HL-60 (cell line): ENCODE data around the gene FBRS.
"Not testable (repeated sequence)": the region's sequence is repeated elsewhere in the genome, so short reads cannot be mapped to it uniquely, and the experiment has no call there.

ENCODE experiments used
- DNase-seq, 2 experiments: peaks; one replicate each; pipeline ENCODE4 v3.0.0-alpha.2; 2010 to 2020; ENCODE audit warnings: low read depth in 1 of 2, low spot score in 1 of 2
- H3K27ac ChIP-seq: fragments of 250-450 bp; sonication (Bioruptor Pico); replicated peaks from 2 replicates; pipeline ENCODE4 v1.5.1; 2020; ENCODE audit warnings: mild to moderate bottlenecking, moderate library complexity
- H3K27me3 ChIP-seq: fragments of 250-450 bp; sonication (Bioruptor Pico); 2 replicates; pipeline ENCODE4 v1.5.1; 2021; ENCODE audit warnings: mild to moderate bottlenecking, moderate library complexity; ENCODE audit not compliant: insufficient read depth, poor library complexity, severe bottlenecking
- H3K4me3 ChIP-seq: replicated peaks from 2 replicates; pipeline ENCODE4 v1.5.1; 2011; ENCODE audit warnings: mild to moderate bottlenecking, control low read depth, low read length; ENCODE audit not compliant: insufficient read depth
- GABPA ChIP-seq: IDR thresholded peaks from 2 replicates; pipeline ENCODE4 v1.6.1; 2012; ENCODE audit warnings: low read depth
- POLR2AphosphoS5 ChIP-seq: IDR thresholded peaks from 2 replicates; pipeline ENCODE4 v1.6.1; 2012; ENCODE audit warnings: low read depth
- SPI1 ChIP-seq: IDR thresholded peaks from 2 replicates; pipeline ENCODE4 v1.6.1; 2012; ENCODE audit warnings: low read depth, mild to moderate bottlenecking, borderline replicate concordance
- TF ChIP-seq, protein P1 (sequence below): IDR thresholded peaks from 2 replicates; pipeline ENCODE4 v1.6.1; 2012; ENCODE audit warnings: low read depth; ENCODE audit not compliant: insufficient replicate concordance
- TF ChIP-seq, protein P2 (sequence below): IDR thresholded peaks from one replicate; pipeline ENCODE4 v1.5.1; 2011; ENCODE audit warnings: low read length, control low read depth, inconsistent platforms; ENCODE audit not compliant: insufficient read depth

The FBRS gene

DNA sequence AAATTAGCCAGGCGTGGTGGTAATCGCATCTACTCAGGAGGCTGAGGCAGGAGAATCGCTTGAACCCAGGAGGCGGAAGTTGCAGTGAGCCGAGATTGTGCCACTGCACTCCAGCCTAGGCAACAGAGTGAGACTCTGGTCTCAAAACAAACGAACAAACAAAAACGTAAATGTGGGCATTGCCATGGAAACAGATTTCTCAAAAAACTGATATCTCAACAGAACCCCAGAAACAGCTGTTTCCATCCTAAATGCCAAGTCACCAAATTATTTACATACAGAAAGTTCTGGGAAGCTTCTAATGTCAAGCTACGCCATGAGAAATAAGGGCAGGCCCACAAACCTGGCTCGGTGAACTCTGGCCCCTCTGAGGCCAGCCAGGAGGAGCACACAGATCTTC lies 32.0 kb upstream of the FBRS start:
- H3K27ac ChIP-seq = no peak overlapping the region
- no peak overlapping the region for H3K4me3 ChIP-seq
- DNase-seq = no peak
- H3K27me3 ChIP-seq = no peaks in the 10 kb centered on the region
- no peak for TF ChIP-seq GABPA
- TF ChIP-seq, protein P1, sequence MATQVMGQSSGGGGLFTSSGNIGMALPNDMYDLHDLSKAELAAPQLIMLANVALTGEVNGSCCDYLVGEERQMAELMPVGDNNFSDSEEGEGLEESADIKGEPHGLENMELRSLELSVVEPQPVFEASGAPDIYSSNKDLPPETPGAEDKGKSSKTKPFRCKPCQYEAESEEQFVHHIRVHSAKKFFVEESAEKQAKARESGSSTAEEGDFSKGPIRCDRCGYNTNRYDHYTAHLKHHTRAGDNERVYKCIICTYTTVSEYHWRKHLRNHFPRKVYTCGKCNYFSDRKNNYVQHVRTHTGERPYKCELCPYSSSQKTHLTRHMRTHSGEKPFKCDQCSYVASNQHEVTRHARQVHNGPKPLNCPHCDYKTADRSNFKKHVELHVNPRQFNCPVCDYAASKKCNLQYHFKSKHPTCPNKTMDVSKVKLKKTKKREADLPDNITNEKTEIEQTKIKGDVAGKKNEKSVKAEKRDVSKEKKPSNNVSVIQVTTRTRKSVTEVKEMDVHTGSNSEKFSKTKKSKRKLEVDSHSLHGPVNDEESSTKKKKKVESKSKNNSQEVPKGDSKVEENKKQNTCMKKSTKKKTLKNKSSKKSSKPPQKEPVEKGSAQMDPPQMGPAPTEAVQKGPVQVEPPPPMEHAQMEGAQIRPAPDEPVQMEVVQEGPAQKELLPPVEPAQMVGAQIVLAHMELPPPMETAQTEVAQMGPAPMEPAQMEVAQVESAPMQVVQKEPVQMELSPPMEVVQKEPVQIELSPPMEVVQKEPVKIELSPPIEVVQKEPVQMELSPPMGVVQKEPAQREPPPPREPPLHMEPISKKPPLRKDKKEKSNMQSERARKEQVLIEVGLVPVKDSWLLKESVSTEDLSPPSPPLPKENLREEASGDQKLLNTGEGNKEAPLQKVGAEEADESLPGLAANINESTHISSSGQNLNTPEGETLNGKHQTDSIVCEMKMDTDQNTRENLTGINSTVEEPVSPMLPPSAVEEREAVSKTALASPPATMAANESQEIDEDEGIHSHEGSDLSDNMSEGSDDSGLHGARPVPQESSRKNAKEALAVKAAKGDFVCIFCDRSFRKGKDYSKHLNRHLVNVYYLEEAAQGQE = no peak

DNA sequence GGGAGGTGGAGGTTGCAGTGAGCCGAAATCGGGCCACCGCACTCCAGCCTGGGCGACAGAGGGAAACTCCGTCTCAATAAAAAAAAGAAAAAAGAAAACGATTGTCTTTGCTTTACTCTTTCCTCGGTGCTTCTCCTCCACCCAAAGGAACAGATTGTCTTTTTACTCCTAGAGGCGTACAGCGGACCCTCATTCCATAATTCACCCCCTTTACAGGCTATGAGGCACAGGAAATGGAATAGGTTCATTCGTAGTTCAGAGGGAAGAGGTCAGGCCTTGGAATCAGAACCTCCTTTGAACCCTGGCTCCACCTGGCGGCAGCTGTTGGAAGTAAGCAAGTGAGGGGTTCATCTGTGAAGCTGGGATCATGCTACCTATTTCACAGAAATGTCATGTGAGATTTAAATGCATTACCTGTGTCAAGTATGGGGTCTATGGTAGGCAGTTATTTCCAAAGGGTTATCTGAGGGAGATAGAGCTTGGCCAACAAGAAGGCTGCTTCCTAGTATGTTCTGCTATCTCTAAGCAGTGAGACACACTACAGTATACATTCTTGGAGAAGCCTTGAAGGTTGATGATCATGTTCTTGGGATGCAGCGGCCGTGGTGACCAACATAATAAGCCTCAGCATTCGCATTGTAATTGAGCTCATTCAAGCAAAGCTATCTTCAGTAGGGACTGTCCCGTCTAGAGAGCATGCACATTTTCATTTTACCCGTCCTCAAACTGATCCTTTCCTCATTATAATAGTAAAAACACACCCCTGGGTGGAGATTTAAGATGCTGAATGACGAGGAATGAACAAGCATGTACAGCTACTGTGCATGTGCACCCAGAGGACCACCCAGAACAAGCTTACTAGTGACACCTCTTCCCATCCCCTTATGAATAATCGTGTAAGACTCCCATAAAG lies 29.3 kb upstream of the FBRS start:
- Histone ChIP-seq H3K27ac (no peak overlapping the region), H3K27me3 (no peaks in the 10 kb centered on the region), H3K4me3 (peak overlapping the region; percentile 40)
- TF ChIP-seq POLR2AphosphoS5 (no peak), GABPA (no peak), SPI1 (no peak)
- TF ChIP-seq, protein P1 = no peak
- TF ChIP-seq, protein P2, sequence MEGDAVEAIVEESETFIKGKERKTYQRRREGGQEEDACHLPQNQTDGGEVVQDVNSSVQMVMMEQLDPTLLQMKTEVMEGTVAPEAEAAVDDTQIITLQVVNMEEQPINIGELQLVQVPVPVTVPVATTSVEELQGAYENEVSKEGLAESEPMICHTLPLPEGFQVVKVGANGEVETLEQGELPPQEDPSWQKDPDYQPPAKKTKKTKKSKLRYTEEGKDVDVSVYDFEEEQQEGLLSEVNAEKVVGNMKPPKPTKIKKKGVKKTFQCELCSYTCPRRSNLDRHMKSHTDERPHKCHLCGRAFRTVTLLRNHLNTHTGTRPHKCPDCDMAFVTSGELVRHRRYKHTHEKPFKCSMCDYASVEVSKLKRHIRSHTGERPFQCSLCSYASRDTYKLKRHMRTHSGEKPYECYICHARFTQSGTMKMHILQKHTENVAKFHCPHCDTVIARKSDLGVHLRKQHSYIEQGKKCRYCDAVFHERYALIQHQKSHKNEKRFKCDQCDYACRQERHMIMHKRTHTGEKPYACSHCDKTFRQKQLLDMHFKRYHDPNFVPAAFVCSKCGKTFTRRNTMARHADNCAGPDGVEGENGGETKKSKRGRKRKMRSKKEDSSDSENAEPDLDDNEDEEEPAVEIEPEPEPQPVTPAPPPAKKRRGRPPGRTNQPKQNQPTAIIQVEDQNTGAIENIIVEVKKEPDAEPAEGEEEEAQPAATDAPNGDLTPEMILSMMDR = peak; percentile 95
- peak; percentile 65 to 89 for DNase-seq

DNA sequence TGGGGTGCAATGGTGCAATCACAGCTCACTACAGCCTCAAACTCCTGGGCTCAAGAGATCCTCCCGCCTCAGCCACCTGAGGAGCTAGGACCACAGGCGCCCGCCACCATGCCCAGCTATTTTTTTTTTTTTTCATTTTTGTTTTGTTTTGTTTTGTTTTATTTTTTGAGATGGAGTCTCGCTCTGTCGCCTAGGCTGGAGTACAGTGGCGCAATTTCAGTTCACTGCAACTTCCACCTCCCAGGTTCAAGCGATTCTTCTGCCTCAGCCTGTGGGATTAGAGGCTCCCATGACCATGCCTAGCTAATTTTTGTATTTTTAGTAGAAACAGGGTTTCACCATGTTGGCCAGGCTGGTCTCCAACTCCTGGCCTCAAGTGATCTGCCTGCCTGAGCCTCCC lies 25.8 kb upstream of the FBRS start:
- DNase-seq = peak in 1 of 2 experiments; percentile 27
- not testable (repeated sequence) for H3K27ac ChIP-seq, H3K27me3 ChIP-seq, H3K4me3 ChIP-seq

DNA sequence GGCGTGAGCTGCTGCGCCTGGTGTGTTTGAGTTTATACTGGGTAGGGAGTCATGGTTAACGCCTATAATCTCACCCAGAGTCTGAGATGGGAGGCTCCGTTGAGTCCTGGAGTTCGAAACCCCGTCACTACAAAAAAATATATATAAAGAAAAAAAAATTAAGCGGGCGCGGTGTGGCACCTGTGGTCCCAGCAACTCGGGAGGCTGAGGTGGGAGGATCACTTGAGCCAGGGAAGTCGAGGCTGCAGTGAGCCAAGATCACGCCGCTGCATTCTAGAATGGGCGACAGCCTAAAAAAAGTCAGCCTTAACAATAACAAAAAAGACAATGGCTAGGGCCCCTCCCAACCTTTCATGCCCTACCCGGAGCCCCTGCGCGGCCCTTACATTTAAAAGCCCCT lies 24.7 kb upstream of the FBRS start:
- H3K27me3 ChIP-seq = no peaks in the 10 kb centered on the region
- TF ChIP-seq POLR2AphosphoS5 (no peak), SPI1 (no peak), GABPA (no peak)
- TF ChIP-seq, protein P2 = no peak
- TF ChIP-seq, protein P1 = no peak
- H3K27ac ChIP-seq = peak overlapping the region; percentile 90
- DNase-seq = no peak
- peak overlapping the region; percentile 32 for H3K4me3 ChIP-seq
